C4-2B (cell line): ENCODE data around the gene CEP85.

Source experiments
- ZFX ChIP-seq: fragments of 450-650 bp; IDR thresholded peaks from 2 replicates; pipeline ENCODE4 v1.6.1; 2017
- TF ChIP-seq, protein P1 (sequence below): fragments of 450-650 bp; conservative IDR thresholded peaks from 2 replicates; pipeline ENCODE4 v1.5.1; 2017; ENCODE audit warnings: mild to moderate bottlenecking

- TF ChIP-seq, protein P1, sequence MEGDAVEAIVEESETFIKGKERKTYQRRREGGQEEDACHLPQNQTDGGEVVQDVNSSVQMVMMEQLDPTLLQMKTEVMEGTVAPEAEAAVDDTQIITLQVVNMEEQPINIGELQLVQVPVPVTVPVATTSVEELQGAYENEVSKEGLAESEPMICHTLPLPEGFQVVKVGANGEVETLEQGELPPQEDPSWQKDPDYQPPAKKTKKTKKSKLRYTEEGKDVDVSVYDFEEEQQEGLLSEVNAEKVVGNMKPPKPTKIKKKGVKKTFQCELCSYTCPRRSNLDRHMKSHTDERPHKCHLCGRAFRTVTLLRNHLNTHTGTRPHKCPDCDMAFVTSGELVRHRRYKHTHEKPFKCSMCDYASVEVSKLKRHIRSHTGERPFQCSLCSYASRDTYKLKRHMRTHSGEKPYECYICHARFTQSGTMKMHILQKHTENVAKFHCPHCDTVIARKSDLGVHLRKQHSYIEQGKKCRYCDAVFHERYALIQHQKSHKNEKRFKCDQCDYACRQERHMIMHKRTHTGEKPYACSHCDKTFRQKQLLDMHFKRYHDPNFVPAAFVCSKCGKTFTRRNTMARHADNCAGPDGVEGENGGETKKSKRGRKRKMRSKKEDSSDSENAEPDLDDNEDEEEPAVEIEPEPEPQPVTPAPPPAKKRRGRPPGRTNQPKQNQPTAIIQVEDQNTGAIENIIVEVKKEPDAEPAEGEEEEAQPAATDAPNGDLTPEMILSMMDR, result no peak
- TF ChIP-seq ZFX, result no peak
Observed at GRCh38 chr1:26297791-26298124, 63.8 kb downstream of the CEP85 start.
